ENCODE data around the gene PPM1D.
A peak's percentile ranks its signal among the peaks of the same experiment; 100 is the strongest.
"Not testable (repeated sequence)": the region's sequence is repeated elsewhere in the genome, so short reads cannot be mapped to it uniquely, and the experiment has no call there.

The PPM1D gene

DNA sequence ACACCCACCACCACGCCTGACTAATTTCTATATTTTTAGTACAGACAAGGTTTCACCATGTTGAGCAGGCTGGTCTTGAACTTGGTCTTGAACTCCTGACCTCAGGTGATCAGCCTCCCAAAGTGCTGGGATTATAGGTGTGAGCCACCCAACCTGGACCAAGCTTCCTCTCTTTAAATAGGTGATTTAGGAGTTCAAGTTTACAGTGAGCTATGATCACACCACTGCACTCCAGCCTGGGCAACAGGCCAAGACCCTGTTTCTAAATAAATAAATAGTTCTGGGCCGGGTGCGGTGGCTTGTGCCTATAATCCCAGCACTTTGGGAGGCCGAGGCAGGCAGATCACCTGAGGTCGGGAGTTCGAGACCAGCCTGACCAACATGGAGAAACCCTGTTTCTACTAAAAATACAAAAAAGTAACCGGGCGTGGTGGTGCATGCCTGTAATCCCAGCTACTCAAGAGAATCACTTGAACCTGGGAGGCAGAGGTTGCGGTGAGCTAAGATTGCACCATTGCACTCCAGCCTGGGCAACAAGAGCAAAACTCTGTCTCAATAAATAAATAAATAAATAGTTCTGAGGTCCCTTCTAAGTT lies 6.5 kb upstream of the PPM1D start:
- DNase-seq (ENCODE audit: low read depth in 3 of 3): not testable (repeated sequence)

DNA sequence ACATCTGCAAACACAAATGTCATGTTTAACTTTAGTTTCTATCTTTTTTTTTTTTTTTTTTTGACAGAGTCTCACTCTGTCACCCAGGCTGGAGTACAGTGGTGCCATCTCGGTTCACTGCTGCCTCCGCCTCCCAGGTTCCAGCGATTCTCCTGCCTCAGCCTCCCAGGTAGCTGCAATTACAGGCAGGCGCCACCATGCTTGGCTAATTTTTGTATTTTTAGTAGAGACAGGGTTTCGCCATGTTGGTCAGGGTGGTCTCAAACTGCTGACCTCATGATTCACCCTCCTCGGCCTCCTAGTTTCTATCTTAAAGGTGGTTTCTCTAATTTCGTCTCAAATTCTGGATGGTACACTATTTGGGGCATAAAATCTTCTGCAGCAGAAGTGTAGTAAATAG lies 5.8 kb upstream of the PPM1D start:
- not testable (repeated sequence) for DNase-seq (ENCODE audit: low read depth in 3 of 3)

DNA sequence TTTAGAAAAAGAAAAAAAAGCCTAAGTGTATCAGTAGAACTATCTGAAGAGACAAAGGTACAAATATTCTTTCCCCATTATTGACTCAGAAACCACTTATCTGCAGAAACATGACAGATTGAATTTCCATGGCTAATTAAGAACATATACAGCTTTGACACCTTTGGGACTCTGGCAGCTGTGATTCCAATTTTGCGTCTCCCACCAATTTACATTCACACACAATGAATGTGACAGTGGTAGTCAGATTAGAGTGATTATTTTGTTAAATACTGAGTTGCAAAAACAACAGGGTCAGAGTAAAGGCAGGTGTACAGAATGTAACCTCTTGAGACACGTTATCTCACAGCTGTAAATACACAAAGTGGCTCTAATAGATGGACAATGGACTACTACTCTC lies 5.3 kb upstream of the PPM1D start:
- DNase-seq (ENCODE audit: low read depth in 3 of 3): no peak

DNA sequence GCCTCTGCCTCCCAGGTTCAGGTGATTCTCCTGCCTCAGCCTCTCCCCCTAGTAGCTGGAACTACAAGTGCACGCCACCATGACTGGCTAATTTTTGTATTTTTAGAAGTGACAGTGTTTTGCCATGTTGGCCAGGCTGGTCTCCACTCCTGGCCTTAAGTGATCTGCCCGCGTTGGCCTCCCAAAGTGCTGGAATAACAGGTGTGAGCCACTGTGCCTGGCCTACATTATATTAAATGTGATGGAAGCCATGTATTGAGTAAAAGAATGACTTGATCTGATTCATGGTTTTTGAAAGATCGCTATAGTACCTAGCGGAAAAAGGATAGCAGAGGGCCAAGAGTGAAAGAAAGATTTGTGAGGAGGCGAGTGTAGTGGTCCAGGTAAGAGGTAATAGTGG lies 2.7 kb upstream of the PPM1D start:
- no peak for DNase-seq (ENCODE audit: low read depth in 3 of 3)

DNA sequence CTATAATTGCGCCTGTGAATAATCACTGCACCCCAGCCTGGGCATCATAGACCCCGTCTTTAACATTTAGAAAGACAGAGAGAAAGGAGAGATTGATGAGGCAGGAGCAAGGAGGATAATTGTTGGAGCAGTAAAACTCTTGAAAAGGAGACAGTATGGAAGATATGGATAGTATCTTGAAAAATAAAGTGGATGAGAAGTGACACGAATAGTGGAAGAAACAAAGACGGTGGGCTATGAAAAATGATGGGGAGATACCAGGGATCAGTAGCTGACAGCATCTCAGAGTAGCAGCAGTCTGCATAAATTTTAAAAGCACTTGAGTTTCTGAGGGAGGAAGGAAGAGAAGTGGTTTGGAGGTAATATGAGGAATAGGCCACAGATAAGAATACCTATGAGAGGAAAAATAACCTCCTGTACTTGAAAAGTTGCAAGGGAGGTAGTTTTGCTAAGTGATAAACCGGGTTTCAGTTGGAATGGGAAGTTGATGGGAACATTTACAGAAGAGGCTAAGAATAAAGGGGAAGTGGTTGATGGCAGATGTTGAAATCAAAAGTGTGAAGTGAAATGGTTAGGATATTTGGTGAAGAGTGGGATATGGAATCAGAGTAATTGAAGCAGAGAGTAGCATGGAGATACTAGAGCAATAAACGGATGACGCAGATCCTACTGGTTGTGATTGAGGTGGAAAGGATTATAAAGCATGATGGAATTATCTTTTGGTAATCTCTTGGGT lies 1.8 kb upstream of the PPM1D start:
- DNase-seq (ENCODE audit: low read depth in 3 of 3): no peak

DNA sequence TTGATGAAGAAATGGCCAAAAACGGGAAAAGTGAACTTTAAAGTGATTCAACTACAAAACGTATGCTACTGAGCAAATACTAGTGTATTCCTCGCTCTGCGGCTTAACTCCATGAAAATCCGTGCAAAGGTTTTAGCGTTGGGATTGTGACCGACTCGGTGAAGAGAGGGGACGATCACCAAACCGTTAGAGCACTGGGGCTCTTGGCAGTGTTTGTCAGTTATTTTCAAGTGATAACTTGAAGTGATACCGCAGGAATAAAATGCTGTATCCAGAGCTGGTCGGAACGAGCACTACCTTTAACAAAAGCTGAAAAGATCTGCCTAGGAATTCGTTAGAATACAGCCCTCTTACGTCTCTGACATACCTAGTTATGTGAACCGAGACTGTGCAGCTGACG lies 773 bp upstream of the PPM1D start:
- no peak for DNase-seq (ENCODE audit: low read depth in 3 of 3)

DNA sequence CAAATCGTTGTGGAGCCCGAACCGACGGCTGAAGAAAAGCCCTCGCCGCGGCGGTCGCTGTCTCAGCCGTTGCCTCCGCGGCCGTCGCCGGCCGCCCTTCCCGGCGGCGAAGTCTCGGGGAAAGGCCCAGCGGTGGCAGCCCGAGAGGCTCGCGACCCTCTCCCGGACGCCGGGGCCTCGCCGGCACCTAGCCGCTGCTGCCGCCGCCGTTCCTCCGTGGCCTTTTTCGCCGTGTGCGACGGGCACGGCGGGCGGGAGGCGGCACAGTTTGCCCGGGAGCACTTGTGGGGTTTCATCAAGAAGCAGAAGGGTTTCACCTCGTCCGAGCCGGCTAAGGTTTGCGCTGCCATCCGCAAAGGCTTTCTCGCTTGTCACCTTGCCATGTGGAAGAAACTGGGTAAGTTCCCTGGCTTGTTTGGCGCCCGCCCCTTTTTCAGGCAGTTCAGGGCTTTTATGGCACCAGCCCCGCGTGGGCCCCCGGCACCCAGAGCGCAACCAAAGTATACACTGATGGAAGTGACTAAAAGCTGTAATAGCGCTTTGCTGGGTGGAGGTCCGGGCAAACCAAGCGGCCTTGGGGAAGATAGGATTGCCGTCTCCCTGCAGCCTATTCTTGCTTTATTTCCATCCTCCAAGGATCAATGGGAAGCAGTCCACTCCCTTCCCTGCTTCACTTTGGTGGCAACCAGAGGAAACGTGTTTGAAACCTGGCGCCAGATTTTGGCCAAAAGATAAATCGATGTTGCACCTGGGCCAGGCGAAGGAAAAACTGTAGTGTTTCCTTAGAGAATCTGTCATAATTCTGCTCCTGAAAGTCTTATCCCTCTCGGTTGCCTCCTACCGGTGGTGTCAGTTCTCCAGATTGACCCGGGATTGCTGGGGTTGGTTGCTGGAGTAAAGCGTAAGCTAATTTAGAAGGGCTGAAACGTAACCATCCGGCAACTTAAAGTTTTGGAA lies 775 bp downstream of the PPM1D start:
- peak; percentile 44 to 52 (median 45) for DNase-seq (ENCODE audit: low read depth in 3 of 3)

DNA sequence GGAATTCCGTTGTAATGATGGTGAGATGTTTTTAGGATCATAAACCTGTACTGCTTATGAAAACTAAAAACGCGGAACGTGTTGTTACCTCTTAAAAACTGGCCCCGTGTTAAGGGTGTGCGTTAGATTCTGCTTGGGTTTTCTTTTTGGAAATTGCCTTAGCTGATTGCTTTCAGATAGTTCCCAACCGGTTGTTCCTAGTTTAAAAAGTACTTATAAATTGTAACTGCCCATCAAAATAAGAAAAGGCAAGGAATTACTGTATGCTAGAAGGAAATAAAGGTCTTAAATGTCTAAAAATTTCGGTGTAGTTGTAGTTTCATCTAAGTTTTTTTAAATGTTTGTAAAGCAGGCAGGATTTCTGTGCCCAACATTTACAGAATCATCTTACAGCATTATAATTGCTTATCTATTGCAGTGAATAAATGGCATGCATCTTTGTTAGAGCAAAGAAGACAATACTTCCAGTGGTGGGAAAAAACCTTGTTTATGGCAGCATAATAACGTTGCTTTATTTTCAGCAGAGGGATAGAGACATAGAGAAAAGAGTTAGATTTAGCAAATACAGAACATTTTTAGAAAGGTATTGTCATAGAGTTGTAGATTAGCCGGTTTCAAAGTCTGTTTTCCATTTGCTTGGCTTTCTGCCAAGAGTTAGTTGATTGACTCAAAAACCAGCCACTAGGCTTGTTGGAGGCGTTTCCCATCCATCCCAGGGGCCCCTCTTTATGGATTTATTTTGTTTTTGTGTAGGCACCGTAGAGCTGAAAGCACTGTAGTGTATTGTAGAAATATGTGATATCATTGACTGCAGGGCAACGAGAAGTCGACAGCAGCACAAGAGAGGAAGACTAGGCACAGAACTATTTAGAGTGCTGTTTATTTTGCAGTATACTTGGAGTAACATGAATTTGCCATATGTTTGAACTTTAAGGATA lies 1.7 kb downstream of the PPM1D start:
- peak; percentile 8 to 19 (median 17) for DNase-seq (ENCODE audit: low read depth in 3 of 3)

DNA sequence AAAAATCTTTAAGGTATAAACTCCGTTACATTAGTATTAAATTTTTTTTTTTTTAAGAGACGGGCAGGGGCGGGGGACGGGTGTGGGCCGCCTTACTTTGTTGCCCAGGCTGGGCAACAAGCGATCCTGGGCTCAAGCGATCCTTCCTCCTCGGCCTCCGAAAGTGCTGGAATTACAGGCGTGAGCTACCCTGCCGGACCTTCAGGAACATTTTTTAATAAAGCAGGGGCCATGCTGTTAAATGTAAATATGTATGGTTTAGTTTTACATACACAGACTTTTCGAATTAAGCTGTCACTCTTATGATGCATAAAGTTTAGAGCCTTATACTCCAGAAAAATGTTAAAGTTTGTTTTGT lies 2.4 kb downstream of the PPM1D start:
- no peak for DNase-seq (ENCODE audit: low read depth in 3 of 3)

DNA sequence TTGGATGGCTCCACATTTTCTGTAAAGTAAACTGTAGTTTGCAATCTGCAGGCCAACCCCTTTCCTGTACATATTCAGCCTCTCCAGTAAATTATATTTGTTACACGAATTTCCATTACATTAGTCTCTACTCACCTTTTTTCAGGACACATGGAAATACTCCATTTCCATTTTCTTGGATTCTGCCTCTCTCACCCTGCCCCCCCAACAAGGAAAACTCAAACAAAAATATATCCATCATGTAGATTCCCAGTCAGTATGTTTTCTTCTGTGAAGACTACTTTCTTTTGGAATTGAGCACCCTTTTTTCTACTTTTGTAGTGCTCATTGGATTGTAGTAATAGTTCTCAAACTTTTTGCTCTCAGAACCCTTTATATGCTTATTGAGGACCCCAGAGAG lies 2.9 kb downstream of the PPM1D start:
- no peak for DNase-seq (ENCODE audit: low read depth in 3 of 3)

DNA sequence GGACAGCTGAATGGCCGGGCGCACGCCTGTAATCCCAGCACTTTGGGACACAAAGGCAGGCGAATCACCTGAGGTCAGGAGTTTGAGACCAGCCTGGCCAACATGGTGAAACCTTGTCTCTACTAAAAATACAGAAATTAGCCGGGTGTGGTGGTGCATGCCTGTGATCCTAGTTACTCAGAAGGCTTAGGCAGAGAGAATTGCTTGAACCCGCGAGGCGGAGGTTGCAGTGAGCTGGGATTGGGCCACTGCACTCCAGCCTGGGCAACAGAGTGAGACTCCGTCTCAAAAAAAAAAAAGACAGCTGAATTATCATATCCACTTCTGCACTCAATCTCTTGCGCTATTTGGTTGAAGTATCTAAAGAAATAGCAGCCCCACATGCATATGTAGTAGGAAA lies 3.5 kb downstream of the PPM1D start:
- DNase-seq (ENCODE audit: low read depth in 3 of 3): not testable (repeated sequence)

DNA sequence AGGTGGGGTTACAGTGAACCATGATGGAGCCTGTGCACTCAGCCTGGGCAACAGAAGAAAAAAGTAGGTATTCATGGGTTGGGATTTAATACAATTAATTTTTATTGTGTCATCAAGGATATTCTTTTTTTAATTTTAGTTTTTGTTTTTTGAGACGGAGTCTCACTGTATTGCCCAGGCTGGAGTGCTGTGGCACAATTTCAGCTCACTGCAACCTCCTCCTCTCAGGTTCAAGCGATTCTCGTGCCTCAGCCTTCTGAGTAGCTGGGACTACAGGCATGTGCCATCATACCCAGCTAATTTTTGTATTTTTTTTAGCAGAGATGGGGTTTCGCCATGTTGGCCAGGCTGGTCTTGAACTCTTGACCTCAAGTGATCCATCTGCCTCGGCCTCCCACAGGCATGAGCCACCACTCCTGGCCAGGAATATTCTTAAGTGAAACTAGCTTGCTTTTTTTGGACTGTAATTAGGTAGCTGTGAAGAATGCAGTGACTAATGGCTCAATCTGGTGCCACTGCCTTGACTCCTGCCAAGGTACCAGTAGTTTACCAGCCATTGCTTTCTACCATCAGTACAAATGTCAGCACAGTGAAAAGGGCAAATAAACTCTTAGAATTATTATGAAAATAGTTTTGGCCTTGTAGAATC lies 4.8 kb downstream of the PPM1D start:
- no peak for DNase-seq (ENCODE audit: low read depth in 3 of 3)

DNA sequence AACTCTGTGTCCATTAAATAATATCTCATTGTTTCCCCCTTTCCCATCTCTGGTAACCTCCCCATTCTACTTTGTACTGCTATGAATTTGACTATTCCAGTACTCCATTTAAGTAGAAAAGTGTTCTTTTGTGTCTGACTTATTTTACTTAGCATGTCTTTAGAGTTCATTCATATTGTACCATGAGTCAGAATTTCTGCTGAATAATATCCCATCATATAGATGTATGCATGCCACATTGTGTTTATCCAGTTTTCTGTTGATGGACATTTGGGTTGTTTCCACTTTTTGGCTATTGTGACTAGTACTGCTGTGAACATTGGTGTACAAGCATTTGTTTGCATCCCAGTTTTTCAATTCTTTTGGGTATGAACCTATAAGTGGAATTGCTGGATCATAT lies 6.0 kb downstream of the PPM1D start:
- DNase-seq (ENCODE audit: low read depth in 3 of 3): no peak

DNA sequence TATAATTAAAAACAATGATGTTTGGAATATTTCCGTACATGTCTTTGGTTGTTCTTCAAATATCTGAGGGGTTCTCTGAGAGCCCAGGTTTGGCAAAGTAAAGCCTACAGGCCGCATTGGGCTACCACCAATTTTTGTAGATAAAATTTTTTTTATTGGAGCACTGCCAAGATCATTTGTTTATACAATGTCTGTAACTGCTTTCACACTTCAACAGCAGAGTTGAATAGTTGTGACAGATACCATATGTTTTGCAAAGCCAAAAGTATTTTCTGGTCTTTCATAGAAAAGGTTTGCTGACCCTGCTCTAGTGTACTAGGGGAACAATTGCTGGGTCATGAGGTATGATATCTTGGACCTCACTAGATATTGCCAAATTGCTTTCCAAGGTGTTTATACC lies 10.5 kb downstream of the PPM1D start:
- DNase-seq (ENCODE audit: low read depth in 3 of 3): no peak

DNA sequence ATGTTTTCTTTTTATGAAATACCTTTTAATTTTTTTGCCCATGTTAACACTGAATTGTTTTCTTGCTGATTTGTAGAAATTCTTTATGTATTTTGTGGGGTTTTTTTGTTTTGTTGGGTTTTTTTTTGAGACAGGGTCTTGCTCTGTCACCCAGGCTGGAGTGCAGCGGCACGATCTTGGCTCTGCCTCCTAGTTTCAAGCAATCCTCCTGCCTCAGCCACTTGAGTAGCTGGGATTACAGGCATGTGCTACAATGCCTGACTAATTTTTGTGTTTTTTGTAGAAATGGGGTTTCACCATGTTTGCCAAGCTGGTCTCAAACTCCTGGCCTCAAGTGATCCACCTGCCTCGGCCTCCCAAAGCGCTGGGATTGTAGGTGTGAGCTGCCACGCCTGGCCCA lies 11.3 kb downstream of the PPM1D start:
- not testable (repeated sequence) for DNase-seq (ENCODE audit: low read depth in 3 of 3)

DNA sequence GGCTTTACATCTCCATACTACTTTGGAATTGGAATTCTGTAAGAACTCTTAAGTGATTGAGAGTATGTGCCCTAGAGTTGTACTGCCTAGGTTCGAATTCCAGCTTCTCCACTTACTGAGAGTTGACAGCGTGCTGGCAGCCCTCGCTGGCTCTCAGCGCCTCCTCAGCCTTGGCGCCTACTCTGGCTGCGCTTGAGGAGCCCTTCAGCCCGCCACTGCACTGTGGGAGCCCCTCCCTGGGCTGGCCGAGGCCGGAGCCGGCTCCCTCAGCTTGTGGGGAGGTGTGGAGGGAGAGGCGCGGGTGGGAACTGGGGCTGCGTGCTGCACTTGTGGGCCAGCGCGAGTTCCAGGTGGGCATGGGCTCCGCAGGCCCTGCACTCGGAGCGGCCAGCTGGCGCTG lies 13.3 kb downstream of the PPM1D start:
- DNase-seq (ENCODE audit: low read depth in 3 of 3): no peak

DNA sequence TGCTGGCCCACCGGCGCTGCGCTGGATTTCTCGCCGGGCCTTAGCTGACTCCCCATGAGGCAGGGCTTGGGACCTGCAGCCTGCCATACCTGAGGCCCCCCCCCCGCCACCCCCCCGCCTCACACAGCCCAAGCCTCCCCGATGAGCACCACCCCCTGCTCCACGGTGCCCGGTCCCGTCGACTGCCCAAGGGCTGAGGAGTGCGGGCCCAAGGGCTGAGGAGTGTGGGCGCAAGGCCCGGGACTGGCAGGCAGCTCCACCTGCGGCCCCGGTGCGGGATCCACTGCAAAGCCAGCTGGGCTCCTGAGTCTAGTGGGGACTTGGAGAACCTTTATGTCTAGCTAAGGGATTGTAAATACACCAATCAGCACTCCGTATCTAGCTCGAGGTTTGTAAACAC lies 13.8 kb downstream of the PPM1D start:
- not testable (repeated sequence) for DNase-seq (ENCODE audit: low read depth in 3 of 3)

DNA sequence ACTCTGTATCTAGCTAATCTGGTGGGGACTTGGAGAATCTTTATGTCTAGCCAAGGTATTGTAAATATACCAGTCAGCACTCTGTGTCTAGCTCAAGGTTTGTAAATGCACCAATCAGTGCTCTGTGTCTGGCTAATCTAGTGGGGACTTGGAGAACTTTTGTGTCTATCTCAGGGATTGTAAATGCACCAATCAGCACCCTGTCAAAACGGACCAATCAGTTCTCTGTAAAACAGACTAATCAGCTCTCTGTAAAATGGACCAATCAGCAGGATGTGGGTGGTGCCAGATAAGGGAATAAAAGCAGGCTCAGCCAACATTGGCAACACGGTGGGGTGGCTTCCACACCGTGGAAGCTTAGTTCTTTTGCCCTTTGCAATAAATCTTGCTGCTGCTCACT lies 14.3 kb downstream of the PPM1D start:
- not testable (repeated sequence) for DNase-seq (ENCODE audit: low read depth in 3 of 3)

DNA sequence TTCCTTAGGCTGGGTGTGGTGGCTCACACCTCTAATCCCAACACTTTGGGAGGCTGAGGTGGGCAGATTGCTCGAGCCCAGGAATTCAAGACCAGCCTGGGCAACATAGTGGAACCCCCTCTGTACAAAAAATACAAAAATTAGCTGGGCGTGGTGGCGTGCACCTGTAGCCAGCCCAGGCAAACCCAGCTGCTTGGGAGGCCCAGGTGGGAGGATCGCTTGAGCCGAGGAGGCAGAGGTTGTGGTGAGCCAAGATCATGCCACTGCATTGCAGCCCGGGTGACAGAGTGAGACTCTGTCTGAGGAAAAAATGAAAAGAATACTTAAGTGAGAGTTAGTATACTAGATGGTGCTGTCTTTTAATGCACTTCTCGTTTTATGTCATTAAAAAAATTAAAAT lies 15.1 kb downstream of the PPM1D start:
- DNase-seq (ENCODE audit: low read depth in 3 of 3): no peak

DNA sequence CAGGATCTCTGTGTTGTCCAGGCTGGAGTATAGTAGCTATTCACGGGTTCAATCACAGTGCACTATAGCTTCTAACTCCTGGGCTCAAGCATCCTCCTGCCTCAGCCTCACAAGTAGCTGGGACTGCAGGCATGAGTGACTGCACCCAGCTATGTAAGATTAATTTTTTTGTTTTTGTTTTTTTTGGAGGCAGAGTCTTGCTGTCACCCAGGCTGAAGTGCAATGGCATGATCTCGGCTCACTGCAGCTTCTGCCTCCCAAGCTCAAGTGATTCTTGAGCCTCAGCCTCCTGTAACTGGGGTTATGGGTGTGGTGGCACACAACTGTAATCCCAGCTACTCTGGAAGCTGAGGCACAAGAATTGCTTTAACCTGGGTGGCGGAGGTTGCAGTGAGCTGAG lies 15.8 kb downstream of the PPM1D start:
- DNase-seq (ENCODE audit: low read depth in 3 of 3): no peak

DNA sequence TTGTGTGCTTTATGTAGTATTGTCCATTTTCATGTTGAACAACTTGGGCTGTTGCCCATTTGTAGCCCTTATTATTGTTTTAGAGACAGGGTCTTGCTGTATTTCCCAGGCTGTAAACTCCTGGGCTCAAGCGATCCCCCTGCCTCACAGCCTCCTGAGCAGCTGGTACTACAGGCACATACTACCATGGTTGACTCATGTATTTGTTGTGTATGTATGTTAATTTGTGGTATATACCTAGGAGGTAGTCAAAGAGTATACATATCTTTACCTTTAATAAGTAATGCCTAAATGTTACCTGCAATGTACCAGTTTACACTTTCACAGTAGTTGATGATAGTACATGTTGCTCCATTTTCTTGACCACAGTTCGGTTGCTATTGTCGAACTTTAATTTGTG lies 18.1 kb downstream of the PPM1D start:
- DNase-seq (ENCODE audit: low read depth in 3 of 3): no peak

All from stimulated activated CD4-positive, alpha-beta T cell treated with anti-CD3 and anti-CD28 coated beads, TNF-alpha, amount 100 ng/mL, for 48 hours (primary cell).